Stimulated activated CD4-positive, alpha-beta T cell treated with anti-CD3 and anti-CD28 coated beads, TNF-alpha, amount 100 ng/mL, for 1 hour (primary cell): Measurements from ENCODE around the gene XIRP2.
"Not testable (repeated sequence)": the region's sequence is repeated elsewhere in the genome, so short reads cannot be mapped to it uniquely, and the experiment has no call there.

ENCODE experiments used
- DNase-seq, 3 donors: peaks; one replicate each; pipeline ENCODE4 v3.0.0-alpha.2; 2020; ENCODE audit warnings: low read depth in 3 of 3, low spot score in 1 of 3

Gene XIRP2

DNA sequence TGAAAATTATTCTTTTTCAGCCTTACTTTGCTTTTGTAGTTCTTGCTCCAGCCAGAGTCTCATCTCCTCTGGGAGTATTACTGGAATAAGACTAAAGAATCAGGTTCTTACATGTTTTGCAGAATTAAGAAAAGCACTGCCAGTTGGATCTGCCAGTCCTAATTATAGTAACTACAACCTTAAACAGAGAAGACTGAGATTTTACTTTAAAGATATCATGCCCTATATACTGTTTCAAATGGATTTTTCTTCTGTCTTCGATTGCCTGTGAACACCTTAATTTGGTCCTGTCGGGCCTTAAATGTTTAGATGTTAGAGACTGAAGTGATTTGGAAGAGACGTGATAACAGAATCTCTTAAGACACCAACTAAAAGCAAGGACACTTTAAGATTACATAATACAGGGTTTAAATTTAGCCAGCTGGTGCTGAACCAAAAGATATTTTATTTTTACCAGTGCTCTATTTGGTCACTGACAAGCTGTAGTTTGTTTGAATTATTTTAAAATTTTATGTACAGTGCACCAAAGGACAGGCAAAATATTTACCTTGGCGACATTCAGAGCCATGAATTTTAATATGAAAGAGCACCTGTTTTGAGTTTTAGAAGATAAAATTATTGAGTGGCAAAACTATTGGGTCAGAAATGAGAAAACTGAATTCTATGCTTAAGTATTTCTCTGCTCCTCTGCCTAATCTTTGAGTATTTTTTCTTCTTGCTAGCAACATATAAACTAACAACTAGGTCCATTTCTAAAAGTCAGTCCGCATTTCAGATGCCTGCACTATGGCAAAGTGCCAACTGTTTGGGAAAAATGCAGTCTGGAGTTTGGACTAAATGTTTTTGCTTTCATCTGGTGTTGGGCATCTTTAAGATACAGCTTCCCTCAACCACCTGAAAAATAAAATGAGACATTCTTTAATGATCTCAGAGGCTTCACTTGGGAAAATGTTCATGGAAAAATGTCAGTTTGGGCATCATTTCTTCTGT, 300.0 kb downstream of the XIRP2 start:
- DNase-seq = no peak

DNA sequence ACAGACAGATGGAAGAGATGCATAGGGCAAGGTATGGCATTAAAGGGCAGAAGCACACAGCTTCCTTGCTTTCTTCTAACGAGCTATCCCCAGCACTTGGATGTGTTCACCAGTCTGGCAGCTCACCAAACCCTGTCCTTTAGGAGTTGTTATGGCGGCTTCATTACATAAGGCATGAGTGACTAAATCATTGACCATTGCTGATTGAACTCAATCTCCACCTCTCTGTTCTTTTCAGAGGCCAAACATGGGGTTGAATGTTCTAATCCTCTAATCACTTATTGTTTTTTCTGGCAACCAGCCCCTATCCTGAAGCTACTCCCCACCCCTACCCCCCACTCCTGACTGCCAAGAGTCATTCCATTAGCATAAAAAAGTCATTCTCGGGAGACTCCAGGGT, 301.8 kb downstream of the XIRP2 start:
- no peak for DNase-seq

DNA sequence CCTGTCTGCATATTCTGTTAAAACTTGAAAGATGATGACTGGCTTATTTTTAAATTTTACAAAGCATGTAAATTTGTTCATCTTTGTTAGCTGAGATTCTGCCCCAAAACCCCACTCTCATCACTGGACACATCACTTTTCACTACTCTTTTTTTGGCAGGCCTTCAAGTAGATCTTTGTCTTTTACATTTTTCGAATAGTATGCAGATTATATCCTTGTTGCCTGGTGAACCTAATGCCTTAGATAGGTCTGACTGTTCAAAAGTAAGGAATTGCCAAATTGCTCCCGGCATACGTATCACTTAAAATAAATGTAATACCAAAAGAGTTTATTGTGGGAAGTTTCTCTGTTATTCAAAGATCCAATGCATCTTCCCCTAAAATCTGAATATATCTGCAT, 303.3 kb downstream of the XIRP2 start:
- no peak for DNase-seq

DNA sequence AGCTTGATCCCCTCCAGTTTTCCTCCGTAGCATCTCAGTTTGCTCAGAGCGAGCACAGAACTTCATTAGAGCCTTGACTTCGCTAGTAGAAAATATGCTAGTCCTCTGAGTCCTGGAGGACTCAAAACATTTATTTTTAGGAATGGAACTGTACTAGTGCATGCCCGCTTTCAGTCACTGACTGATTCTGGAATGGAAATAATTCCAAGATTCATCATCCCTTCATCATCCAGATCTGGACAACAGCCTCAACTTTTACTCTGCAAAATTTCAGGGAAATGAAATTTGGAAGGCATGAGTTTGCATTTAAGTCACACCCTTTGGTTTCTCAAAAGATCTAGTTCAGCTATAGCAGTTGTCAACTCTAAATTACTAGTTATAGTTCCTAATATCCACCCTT, 304.6 kb downstream of the XIRP2 start:
- no peak for DNase-seq

DNA sequence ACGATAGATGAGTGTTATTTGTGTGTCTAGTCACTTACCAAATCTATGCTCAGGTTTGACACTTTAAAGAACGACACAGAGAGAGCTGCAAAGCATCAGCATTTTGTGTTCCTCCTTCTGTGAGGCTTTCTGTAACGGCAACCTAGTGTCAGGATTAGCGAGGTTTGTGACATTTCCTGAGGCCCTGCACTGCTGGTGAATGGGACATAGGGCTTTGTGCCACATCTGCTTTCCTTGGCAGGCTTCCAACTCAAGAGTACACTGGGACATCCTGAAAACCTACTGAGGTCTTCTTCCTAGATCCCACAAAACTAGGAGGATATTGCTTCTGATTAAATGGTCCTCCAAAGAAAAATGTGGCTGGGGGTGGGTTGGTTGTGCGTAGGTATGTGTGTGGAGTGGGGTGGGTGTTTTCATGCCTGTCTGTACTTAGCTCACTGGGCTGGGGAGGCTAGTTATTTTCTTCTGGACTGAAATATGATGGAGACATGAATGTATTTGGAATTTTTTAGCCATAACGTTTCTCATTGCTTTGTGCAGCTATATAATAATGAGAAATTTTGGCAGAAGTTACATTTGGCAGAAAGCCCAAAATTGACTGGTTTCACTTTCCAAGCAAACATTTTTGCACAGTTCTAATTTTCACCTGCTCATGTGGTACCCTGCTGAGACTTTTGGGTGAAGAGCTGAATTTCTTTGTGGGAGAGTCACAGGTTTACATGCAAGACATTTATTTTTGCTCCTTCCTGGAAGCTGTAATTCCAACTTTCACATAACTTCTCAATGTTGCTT, 308.4 kb downstream of the XIRP2 start:
- no peak for DNase-seq

DNA sequence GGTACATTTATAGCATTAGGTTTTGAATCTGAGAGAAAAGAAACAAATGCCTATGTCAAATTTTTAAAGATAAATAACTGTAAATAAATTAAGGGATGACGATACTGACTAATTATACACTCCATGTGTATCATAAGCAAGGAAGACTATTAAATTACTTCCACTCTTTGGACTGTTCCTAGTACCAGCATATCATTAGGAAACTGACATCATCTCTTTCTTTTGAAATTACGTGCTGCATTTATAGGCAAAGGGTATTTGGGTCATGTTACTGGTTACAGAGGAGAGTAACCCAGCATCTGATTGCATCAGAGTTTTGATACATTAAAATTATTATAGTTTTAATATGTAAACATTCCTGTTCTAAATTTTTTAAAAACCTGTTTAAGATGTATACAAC, 309.7 kb downstream of the XIRP2 start:
- DNase-seq = no peak

DNA sequence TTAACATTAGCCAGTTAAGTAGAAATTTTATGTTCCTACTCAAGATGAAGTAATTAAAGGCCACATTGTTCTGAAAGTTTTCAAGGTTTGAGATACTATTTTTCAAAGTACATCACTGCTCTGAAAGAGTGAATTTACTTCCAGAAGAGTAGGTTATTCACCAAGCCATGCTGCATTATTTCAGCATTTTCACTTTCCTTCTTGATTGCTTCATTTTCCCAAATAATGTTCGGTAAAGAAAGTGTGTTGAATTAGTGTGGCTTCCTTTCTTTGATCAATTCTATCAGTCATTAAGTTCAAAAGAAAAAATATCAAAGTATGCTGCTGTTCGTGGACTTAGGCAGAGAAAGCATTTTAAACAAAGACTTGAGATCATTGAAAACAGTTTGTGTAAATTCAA, 310.3 kb downstream of the XIRP2 start:
- no peak for DNase-seq

DNA sequence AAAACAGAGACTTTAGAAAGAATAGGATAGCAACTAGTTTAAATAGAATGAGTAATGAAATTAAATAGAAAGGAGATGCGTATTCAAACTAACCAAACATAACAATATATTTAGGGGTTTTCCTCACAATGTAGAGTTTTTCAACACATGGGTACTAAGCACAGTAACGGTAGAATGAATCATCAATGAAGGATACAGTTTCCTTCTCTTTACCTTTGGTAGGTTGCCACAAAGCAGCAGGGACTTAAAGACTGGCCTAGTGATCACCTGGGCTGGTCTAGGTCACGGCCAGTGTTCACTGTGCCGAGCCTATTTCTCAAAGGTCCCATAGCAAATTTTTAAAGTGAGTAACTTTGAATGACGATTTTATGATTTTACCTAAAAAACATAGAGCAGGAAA, 311.7 kb downstream of the XIRP2 start:
- no peak for DNase-seq

DNA sequence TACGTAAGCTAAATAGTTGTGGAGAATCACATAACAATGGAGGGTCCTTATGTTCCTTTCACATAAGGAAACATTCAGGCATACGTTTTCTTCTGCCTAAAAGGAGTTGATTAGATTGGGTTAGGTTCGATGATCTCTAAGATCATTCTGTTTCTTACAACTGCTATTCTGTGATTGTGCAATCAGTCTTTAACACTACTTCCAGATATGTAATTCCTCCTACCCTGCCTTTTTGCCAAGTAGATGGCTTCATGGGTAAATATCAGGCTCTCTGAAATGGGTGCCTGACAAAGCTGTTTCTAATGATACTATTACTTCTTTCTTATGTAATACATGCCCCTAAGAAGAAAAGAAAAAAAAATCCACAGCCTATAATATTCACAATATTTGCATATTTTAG, 321.5 kb downstream of the XIRP2 start:
- no peak for DNase-seq

DNA sequence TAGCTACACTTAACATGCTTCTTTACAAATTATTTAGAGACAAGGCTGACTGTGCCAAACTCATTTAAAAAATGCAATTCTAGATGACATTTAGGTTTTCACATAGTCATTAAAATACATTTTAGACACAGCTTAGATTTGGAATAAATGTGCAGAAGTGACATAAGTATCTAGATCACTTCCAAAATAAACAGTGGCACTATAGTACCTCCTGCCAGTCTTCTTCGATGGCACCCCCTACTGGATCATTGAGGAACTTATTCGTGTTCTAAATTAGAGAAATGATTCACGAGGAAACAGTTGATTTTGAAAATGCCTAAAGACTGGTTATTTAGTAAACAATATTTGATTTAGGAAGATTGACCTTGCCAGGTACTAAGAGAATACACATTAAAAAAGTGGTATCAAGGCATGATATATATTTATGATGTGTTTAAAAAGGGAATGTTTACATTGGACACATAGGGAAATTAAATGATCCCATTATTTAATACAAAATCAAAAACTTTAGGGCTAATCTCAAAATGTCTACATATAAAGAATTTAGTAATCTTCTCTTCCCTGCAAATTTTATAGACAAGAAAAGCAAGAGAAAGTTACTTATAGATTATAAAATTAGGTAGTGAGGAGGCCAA, 323.9 kb downstream of the XIRP2 start:
- no peak for DNase-seq

DNA sequence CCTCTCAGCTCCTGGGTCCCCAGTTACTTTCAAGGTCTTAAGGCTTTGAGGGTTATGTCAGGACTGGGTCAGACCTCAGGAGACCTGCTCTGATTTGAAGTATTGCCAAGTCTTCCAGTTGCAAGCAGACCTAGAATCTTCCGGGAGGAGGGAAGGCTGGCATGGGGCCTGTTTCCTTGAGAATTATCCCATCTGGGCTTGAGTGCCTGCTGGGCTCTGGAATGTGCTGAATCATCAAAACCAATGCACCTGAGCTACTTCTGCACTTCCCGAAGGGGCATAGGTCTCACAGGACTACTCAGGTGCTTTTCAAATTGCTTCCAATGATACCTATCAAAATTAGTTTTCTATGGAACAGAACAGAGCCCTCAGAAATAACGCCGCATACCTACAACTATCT, 327.3 kb downstream of the XIRP2 start:
- DNase-seq = no peak

DNA sequence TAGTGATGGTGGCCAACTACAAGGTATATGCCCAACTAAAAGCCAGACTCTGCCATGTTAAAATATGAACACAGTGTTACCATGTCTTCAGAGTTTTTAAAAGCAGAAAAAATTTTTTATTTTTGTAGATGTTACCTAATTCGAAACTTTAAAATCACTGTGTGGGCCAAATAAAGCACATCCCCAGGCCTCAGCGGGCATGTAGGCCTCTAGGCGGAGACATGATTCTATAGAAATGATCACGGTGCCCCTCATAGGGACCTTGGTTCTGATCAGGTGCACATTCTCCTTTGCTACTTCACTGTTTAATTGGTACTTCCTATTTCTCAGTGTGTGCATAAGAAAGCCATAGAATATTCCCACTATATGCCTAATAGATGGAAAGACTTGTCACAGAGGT, 349.2 kb downstream of the XIRP2 start:
- DNase-seq = no peak

DNA sequence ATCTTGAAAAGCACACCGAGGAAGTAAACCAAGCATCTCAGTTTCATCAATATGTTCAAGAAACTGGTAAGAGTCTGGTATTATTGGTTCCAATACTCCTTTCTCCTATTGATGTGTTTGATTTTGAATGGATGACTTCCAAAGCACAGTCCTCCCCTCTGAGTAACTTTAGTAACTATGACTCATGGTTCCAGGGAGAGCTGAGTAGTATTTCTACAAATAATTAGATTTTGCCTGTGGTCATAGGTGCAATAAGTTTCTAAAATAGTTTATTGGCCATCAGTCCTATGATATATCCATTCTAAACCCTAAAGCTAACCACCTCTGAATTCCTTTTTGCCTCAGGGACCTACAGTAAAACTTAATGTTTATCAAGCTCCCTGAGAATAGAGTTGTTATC, 352.4 kb downstream of the XIRP2 start:
- DNase-seq = no peak

DNA sequence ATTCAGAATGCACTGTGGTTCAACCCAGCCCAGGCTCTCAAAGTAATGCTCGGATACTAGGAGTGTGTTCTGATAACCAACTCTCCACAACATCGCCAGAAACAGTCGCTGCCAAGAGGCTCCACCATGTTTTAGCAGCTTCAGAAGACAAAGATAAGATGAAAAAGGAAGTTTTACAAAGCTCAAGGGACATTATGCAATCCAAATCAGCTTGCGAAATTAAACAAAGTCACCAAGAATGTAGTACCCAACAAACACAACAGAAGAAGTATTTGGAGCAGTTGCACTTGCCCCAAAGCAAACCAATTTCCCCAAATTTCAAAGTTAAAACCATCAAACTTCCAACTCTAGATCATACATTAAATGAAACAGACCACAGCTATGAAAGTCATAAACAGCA, 360.9 kb downstream of the XIRP2 start:
- no peak for DNase-seq

DNA sequence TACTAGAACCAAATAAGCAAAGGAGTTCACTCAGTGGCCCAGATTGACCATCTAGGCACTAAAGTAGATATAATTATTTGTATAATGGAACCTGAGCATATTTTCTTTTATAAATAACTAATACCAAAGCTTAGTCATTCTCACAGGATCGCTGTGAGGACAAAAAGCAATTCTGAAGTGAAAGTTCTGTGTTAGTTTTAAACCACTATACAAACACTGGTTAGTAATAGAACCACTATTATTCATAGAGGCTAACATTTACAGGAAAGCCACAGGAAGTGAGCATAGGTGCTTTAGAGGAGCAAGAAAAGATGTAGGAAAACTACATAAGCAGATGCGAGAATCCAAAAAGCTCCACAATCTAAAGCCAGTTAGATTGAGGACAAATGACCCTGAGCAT, 364.7 kb downstream of the XIRP2 start:
- DNase-seq = no peak

DNA sequence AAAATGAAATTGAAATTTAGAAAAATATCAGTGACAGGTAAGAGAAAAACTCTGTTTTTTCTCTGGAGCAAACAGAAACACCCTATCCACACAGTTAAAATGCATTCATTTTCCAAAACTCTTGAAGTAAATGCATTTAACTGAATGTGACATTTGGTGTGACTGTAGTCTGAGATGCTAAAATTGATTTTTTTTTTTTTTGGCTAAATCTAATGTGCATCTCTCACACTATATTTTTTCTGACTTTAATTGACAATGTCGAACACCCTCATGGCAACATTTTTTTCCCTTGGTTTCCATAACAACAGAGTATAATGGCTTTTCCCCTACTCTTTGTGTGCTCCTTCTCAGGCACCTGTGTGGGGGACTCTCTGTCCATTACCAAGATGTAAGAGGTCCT, 366.4 kb downstream of the XIRP2 start:
- DNase-seq = no peak

DNA sequence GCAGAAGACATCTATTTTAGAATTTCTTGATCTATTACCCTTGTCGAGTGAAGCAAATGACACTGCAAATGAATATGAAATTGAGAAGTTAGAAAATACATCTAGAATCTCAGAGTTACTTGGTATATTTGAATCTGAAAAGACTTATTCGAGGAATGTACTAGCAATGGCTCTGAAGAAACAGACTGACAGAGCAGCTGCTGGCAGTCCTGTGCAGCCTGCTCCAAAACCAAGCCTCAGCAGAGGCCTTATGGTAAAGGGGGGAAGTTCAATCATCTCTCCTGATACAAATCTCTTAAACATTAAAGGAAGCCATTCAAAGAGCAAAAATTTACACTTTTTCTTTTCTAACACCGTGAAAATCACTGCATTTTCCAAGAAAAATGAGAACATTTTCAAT, 370.4 kb downstream of the XIRP2 start:
- DNase-seq = no peak

DNA sequence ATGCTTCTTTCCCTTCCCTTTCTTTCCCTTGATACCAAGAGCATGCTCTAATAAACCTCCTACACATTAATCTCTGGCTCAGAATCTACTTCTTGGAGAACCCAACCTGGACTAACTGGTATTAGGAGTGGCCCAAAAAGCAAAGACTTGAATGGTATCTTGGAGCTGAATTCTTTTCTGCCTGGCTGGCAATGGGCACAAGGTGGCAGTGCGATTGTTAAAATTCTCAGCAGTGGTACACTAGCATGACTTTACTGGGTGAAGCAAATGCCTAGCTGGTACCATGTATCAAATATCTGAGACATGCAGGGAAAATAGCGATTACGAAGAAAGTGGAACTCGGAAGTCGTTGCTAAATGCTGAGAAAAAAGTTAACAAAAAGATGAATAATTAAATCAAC, 376.1 kb downstream of the XIRP2 start:
- DNase-seq = no peak

DNA sequence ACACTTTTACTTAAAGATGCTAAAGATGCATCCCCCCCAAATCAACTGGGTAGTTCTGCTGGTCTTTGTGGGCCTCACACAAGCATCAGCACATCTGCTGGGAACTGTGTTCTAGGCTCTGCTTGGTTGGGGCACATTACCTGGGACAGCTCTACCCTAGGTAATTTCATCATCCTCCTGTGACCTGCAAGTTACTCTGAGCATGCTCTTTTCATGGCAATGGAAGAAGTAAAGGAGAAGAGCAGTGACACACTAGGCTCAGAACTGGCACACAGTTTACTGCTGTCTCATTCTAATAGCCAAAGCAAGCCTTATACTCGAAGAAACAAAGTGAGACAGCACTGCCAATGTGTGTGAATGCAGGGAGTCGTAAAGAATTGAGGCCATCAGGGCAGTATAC, 376.7 kb downstream of the XIRP2 start:
- DNase-seq = no peak

DNA sequence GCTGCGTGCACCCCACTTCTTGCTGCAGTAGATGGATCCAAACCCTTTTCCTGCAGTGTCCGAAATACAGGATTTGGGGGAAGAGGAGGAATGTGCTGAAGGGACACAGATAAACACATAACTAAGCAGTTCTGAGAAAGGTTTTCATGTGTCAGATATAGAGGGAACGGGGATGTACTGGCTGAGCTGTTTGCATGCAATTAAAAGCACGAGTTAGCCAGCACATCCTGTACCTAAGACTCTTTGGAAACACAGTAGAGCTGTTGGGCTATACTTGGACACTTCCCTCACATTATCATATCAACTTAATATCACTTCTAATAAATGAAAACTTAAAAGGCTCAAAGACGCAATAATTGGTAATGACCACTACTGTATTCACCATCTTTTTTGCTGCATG, 377.4 kb downstream of the XIRP2 start:
- DNase-seq = no peak

DNA sequence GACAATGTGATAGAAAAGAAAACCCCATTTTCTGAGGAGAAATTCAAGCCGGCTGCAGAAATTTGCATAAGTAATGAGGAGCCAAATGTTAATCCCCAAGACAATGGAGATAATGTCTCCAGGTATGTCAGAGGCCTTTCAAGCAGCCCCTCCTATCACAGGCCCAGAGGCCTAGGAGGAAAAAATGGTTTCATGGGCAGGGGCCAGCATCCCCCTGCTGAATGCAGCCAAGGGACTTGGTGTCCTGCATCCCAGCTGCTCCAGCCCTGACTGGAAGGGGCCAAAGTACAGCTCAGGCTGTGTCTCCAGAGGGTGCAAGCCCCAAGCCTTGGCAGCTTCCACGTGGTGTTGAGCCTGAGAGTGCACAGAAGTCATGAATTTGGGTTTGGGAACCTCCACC, 380.0 kb downstream of the XIRP2 start:
- DNase-seq = not testable (repeated sequence)

DNA sequence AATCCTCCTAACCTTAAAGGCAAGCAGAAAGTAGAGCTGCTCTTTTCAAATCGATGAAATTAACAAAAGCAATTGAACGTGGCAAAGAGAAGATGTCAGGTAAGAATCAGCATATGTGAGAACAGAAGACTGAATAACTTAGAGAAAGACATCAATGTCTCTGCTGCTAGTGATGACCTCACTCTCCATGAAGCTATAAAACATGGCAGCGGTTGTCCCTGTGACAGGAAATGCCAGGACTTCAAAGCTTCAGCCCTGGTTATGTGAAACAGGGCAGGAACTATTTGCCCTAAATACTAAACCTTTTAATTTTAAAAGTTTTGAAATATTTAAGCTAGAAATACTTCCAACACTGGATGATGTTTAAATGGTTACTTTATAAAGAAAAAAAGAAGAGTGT, 383.7 kb downstream of the XIRP2 start:
- no peak for DNase-seq
